H1 (cell line): ENCODE results near the gene NSL1. TPM values are rescaled to one million over a fixed set of nuclear protein-coding genes. Genes with fewer than 3 reads are reported as not detected.

Experiments used
- CHD2 ChIP-seq: IDR thresholded peaks from 2 replicates; pipeline ENCODE4 v1.6.1; 2012; ENCODE audit warnings: low read length, improper control_type of control experiment
- EZH2 ChIP-seq: fragments of 200-600 bp; sonication (generic); IDR thresholded peaks from 2 replicates; pipeline ENCODE4 v1.7.1; 2012; ENCODE audit warnings: low read depth, mild to moderate bottlenecking, moderate library complexity, low read length, inconsistent platforms; ENCODE audit not compliant: severe bottlenecking
- POU5F1 ChIP-seq: IDR thresholded peaks from 2 replicates; pipeline ENCODE4 v1.6.1; 2011; ENCODE audit warnings: low read depth, mild to moderate bottlenecking, low read length, moderate library complexity
- RAD21 ChIP-seq, 2 experiments: IDR thresholded peaks in 1 of 2; conservative IDR thresholded peaks in 1 of 2; 2 replicates each; pipeline ENCODE4 v1.6.1; 2011; ENCODE audit warnings: low read depth in 2 of 2, low read length in 2 of 2, improper control_type of control experiment in 1 of 2, inconsistent platforms in 1 of 2, mild to moderate bottlenecking in 1 of 2, moderate library complexity in 1 of 2
- TEAD4 ChIP-seq: IDR thresholded peaks from 2 replicates; pipeline ENCODE4 v1.6.1; 2012; ENCODE audit warnings: low read depth, low read length, inconsistent platforms, mixed read lengths
- polyA plus RNA-seq, 7 experiments: library from polyadenylated mRNA; depleted of rRNA in 3 of 7; stranded (reverse) in 5 of 7; unstranded in 2 of 7; fragments of >200 nt in 5 of 7; fragments of 200-250 nt in 2 of 7; gene quantifications; 1 replicate in 5 of 7; 2 replicates in 1 of 7; 4 replicates in 1 of 7; pipeline versions ENCODE4 v1.2.1 to v1.2.3, GENCODE V29; 2011 to 2013; ENCODE audit warnings: missing spikeins in 2 of 7, mixed read lengths in 2 of 7
- total RNA-seq: library from RNA; stranded (reverse); fragmentation: NEBNext Ultra II Directional; extraction: Animal tissue kit (Norgen Biotek cat#: 25700); gene quantifications from 2 replicates; pipeline ENCODE4 v1.2.1, GENCODE V29; 2021
- TF ChIP-seq, protein P1 (sequence below): IDR thresholded peaks from 2 replicates; pipeline ENCODE4 v1.6.1; 2011; ENCODE audit warnings: low read length, improper control_type of control experiment

The NSL1 gene
- total and polyA plus RNA-seq, 2 of the 8 experiments (the other 6 are each of a cell fraction or from before 2014, with no cell fraction given) = 25.4 to 51.7 TPM

DNA sequence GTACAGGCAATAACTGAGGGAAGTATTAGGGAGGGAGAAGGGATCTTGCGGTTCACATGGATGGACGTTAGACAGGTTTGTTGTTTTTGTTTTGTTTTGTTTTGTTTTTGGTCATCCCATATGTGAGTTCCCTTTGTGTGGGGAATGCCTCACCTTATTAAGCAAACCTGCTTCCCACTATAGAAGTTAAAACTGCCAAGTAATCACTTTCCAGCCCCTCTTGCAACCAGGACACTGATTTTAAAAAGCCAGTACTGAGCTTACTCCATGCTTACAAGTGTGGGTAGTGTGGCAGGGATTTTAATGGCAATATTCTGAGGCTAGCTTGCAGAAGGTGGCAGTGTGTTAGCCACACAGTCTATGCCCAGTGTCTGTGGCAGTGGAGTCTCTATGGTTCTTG, 29.4 kb upstream of the NSL1 start (continued):
- TF ChIP-seq, protein P1, sequence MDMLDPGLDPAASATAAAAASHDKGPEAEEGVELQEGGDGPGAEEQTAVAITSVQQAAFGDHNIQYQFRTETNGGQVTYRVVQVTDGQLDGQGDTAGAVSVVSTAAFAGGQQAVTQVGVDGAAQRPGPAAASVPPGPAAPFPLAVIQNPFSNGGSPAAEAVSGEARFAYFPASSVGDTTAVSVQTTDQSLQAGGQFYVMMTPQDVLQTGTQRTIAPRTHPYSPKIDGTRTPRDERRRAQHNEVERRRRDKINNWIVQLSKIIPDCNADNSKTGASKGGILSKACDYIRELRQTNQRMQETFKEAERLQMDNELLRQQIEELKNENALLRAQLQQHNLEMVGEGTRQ = no peak
- TF ChIP-seq CHD2 (no peak), EZH2 (no peak), RAD21 (IDR thresholded peaks at IDR 0.05 in 1 of 2, conservative IDR thresholded peaks at IDR 0.05 in 1 of 2; ENCODE audit: low read depth in 2 of 2, low read length in 2 of 2) (no peak), TEAD4 (no peak), POU5F1 (no peak)
